ENCODE results near the gene KITLG. TPM values are rescaled to one million over a fixed set of nuclear protein-coding genes. Genes with fewer than 3 reads are reported as not detected.

The KITLG gene
- total and polyA plus RNA-seq, 2 of the 8 experiments (the other 6 are each of a cell fraction or from before 2014, with no cell fraction given) = 1.3 to 7.8 TPM

DNA sequence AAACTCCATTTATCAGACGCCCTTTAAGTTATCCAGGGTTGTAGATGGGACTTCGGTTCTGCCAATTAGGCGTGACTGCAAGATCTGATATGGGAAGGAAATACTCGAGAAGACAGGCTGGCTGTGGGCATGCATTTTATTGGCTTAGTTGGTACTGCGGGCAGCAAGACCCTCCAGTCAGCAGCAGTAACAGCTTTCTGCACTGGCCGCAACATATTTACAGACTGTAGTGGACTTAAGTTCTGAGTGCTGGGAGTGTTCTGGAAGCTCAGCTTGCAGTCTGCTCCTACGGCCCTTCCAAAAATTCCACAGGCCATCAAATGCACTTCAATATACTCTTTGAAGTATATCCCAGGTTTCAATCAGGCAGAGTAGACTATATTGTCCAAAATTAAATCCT is 21.1 kb downstream of the KITLG start:
- H3K9ac ChIP-seq (replicated peaks in 1 of 4; ENCODE audit: extremely low read depth in 1 of 4, low read depth in 3 of 4, low read length in 3 of 4) = no peak overlapping the region
- no peak overlapping the region for H3K23ac ChIP-seq (ENCODE audit: insufficient read length)
- TF ChIP-seq KDM1A (IDR thresholded peaks at IDR 0.05; ENCODE audit: borderline replicate concordance, low read length) (no peak), CHD2 (IDR thresholded peaks at IDR 0.05; ENCODE audit: low read length) (no peak), NRF1 (IDR thresholded peaks at IDR 0.05; ENCODE audit: low read depth, low read length) (no peak)
- H4K91ac ChIP-seq (replicated peaks; ENCODE audit: insufficient read length, low read length) = peak overlapping the region; percentile 63
- no peaks in the 10 kb centered on the region for H3K36me3 ChIP-seq (ENCODE audit: control insufficient read depth in 2 of 4, insufficient read depth in 4 of 4, low read length in 3 of 4)
- peak overlapping the region; percentile 92 for H2BK120ac ChIP-seq (replicated peaks; ENCODE audit: low read depth, low read length)
- no peak overlapping the region for H2BK15ac ChIP-seq (ENCODE audit: low read length)
- no peaks in the 10 kb centered on the region for H3K9me3 ChIP-seq (ENCODE audit: insufficient read depth in 2 of 2, low read depth in 1 of 2, low read length in 1 of 2)
- no peak overlapping the region for H4K5ac ChIP-seq (ENCODE audit: insufficient read length, low read depth, low read length)
- CTCF ChIA-PET (ENCODE audit: partially characterized antibody) = no interaction called here
- H2BK20ac ChIP-seq (ENCODE audit: low read length) = peak overlapping the region; percentile 24; the same call in 1 of the 2 replicates
- no peaks in the 10 kb centered on the region for H4K20me1 ChIP-seq (replicated peaks in 1 of 2; ENCODE audit: control insufficient read depth in 1 of 2, insufficient read depth in 2 of 2, low read length in 2 of 2)
- POLR2A ChIA-PET (ENCODE audit: partially characterized antibody) = interaction anchor here (1.5 kb wide), 1 partner anchor 19 kb away, joined by 3 read pairs; no protein-coding TSS in a partner anchor
- no peak for DNase-seq (ENCODE audit: low read depth in 1 of 2, low spot score in 2 of 2)
- no peak overlapping the region for H3K4me3 ChIP-seq (ENCODE audit: extremely low read depth in 1 of 4, insufficient read depth in 2 of 4, low read depth in 3 of 4, low read length in 4 of 4)
- H3K79me1 ChIP-seq (ENCODE audit: low read depth, low read length) = no peaks in the 10 kb centered on the region
- H2BK12ac ChIP-seq (ENCODE audit: low read depth, low read length) = no peak overlapping the region
- peak overlapping the region; percentile 86; the same call in 1 of the 2 replicates for H2BK5ac ChIP-seq (ENCODE audit: low read depth, low read length)
- no peaks in the 10 kb centered on the region for H3K23me2 ChIP-seq (ENCODE audit: low read depth, low read length)
- no peaks in the 10 kb centered on the region for H3K27me3 ChIP-seq (replicated peaks in 1 of 4; ENCODE audit: control insufficient read depth in 3 of 4, extremely low read depth in 1 of 4, insufficient read depth in 3 of 4, low read length in 3 of 4)
- H3K27ac ChIP-seq (ENCODE audit: low read depth, low read length) = no peak overlapping the region
- 88% methylated on average over 7 of the region's 7 CpGs; no CpG with 5 or more reads in 1 of the 2 experiments for WGBS, 2 experiments (ENCODE audit: extremely low coverage in 1 of 2, insufficient coverage in 1 of 2, insufficient read length in 1 of 2, insufficient replicate concordance in 2 of 2, low coverage in 1 of 2, low lambda C conversion rate in 2 of 2, missing lambda C conversion rate in 1 of 2)
- H3K18ac ChIP-seq (ENCODE audit: extremely low read depth, low read length) = no peak overlapping the region
- H3K4ac ChIP-seq (replicated peaks; ENCODE audit: insufficient read length, low read depth, low read length) = no peak overlapping the region
- no peaks in the 10 kb centered on the region; a peak in 1 of 4 replicates for H3K79me2 ChIP-seq (ENCODE audit: control insufficient read depth in 1 of 2, insufficient read depth in 2 of 2, low read length in 2 of 2)
- no peak overlapping the region for H4K8ac ChIP-seq (ENCODE audit: extremely low read depth, insufficient read depth, low read length)
- no peak overlapping the region for H3K4me2 ChIP-seq (ENCODE audit: insufficient read depth in 1 of 2, low read depth in 2 of 2, low read length in 2 of 2)
- no peak overlapping the region for H3K14ac ChIP-seq (ENCODE audit: insufficient read length)
- no peak overlapping the region for H2AFZ ChIP-seq (ENCODE audit: low read length)
- no peak for FAIRE-seq
- peaks cover 0 to 5% (median 3%) of the 10 kb centered on the region in 4 experiments; a peak in 3 of 7 replicates for H3K4me1 ChIP-seq (replicated peaks in 1 of 4; ENCODE audit: control insufficient read depth in 3 of 4, insufficient read depth in 4 of 4, low read length in 3 of 4)
- H3K56ac ChIP-seq (replicated peaks; ENCODE audit: insufficient read length, low read depth, low read length) = no peak overlapping the region
- H2AK5ac ChIP-seq (ENCODE audit: low read depth, low read length) = no peak overlapping the region
